Panc1 (cell line): ENCODE measurements around the gene METTL25B. TPM values are rescaled to one million over a fixed set of nuclear protein-coding genes. Genes with fewer than 3 reads are reported as not detected.
A peak's percentile ranks its signal among the peaks of the same experiment; 100 is the strongest.

ENCODE experiments used
- ATAC-seq: fragments of 200-7000 bp; cut with Tn5 transposase; 2 replicates; pipeline ENCODE4 v1.9.1; 2020; ENCODE audit warnings: mild to moderate bottlenecking, moderate library complexity
- BruUV-seq: library from RNA; stranded (reverse); fragments of 400-500 nt; replicated peaks from 2 replicates; lab custom pipeline; 2021; lab: Mats Ljungman, UMichigan
- CTCF ChIA-PET: fragments of 300-600 bp; sonication (Branson Sonifier 250); formaldehyde crosslinking; loops from one replicate; lab custom pipeline; 2022; ENCODE audit warnings: antibody characterized with exemption; lab: Charles Lee
- POLR2A ChIA-PET: fragments of 300-600 bp; sonication (Branson Sonifier 250); formaldehyde crosslinking; loops from one replicate; lab custom pipeline; 2022; ENCODE audit warnings: antibody characterized with exemption; lab: Charles Lee
- DNase-seq: peaks from one replicate; pipeline ENCODE4 v3.0.0-alpha.2; 2010; ENCODE audit warnings: low read depth, low spot score
- H3K27ac ChIP-seq: 2 replicates; pipeline ENCODE4 v1.5.1; 2011; ENCODE audit warnings: mild to moderate bottlenecking, low read length, inconsistent platforms
- H3K27me3 ChIP-seq: fragments of 200-500 bp; sonication (Bioruptor generic); 2 replicates; pipeline ENCODE4 v1.6.0; 2014; ENCODE audit warnings: low read length, inconsistent platforms; ENCODE audit not compliant: control insufficient read depth, insufficient read depth
- H3K36me3 ChIP-seq: fragments of 200-500 bp; sonication (Bioruptor generic); 2 replicates; pipeline ENCODE4 v1.5.1; 2014; ENCODE audit warnings: inconsistent platforms, mild to moderate bottlenecking, low read length, moderate library complexity; ENCODE audit not compliant: control insufficient read depth, insufficient read depth
- H3K4me1 ChIP-seq: 2 replicates; pipeline ENCODE4 v1.5.1; 2011; ENCODE audit warnings: inconsistent platforms, mild to moderate bottlenecking, low read length, moderate library complexity; ENCODE audit not compliant: control insufficient read depth, insufficient read depth
- H3K4me3 ChIP-seq, 2 experiments: 2 replicates each; pipeline ENCODE4 v1.5.1; 2011 to 2012; ENCODE audit warnings: low read depth in 2 of 2, low read length in 2 of 2, mild to moderate bottlenecking in 2 of 2, inconsistent platforms in 1 of 2, moderate library complexity in 1 of 2
- H3K9me3 ChIP-seq: fragments of 200-500 bp; sonication (Bioruptor generic); 2 replicates; pipeline ENCODE4 v1.5.1; 2014; ENCODE audit warnings: low read depth, mild to moderate bottlenecking, inconsistent platforms, low read length, moderate library complexity; ENCODE audit not compliant: control insufficient read depth, insufficient read depth
- POLR2AphosphoS5 ChIP-seq: IDR thresholded peaks from 2 replicates; pipeline ENCODE4 v1.6.1; 2012; ENCODE audit warnings: mild to moderate bottlenecking, low read depth, low read length, moderate library complexity
- SIN3A ChIP-seq: IDR thresholded peaks from 2 replicates; pipeline ENCODE4 v1.6.1; 2012; ENCODE audit warnings: low read depth, mild to moderate bottlenecking, low read length, moderate library complexity, borderline replicate concordance; ENCODE audit not compliant: insufficient read depth
- TCF7L2 ChIP-seq: IDR thresholded peaks from 2 replicates; pipeline ENCODE4 v1.6.1; 2011; ENCODE audit warnings: mild to moderate bottlenecking, low read depth, low read length, inconsistent platforms
- in situ Hi-C: cut with HindIII; loops from 2 replicates; pipeline ENCODE4 v1.10.0; 2016; ENCODE audit warnings: low sequenced_read_pairs, low pct_unique_long_range_greater_than_20kb
- intact Hi-C: fragments of 100-400 bp; cut with micrococcal nuclease; formaldehyde crosslinking; loops from one replicate; pipeline ENCODE4 v1.10.0; 2022; ENCODE audit not compliant: unreplicated experiment
- total RNA-seq: library from RNA; stranded (reverse); gene quantifications from one replicate; pipeline ENCODE4 v1.2.1, GENCODE V29; 2021; ENCODE audit not compliant: unreplicated experiment
- TF ChIP-seq, protein P1 (sequence below), 2 experiments: IDR thresholded peaks; 2 replicates each; pipeline ENCODE4 v1.6.1; 2011 to 2012; ENCODE audit warnings: low read depth in 2 of 2, control low read depth in 1 of 2, low read length in 1 of 2, mild to moderate bottlenecking in 1 of 2, moderate library complexity in 1 of 2; ENCODE audit not compliant: insufficient read depth in 1 of 2
- TF ChIP-seq, protein P2 (sequence below): fragments of 450-650 bp; IDR thresholded peaks from 2 replicates; pipeline ENCODE4 v1.5.1; 2017; ENCODE audit warnings: mild to moderate bottlenecking

METTL25B gene
- total RNA-seq, 1 experiment from 2014 or later = 32.8 TPM

DNA sequence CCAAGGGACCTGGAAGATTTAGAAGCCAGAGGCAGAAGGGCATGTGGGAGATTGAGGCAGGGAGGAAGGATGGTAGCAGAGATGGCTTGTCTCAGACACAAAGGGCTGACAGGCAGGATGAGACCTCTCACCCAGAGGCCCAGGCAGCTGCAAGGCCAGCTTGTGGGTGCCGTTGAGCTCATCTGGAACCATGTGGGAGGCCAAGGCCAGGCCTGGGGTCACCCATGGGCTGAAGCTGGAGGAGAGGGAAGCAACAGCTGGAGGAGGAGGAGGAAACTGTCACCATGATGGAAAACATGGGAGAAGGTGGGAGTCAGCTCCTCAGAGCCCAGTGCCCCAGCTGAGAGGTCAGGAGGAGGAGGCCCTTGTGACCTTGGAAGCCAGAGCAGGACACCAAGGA is 29.3 kb upstream of the METTL25B start:
- no peaks in the 10 kb centered on the region for H3K9me3 ChIP-seq
- peak overlapping the region; percentile 41 for H3K27ac ChIP-seq
- BruUV-seq = no TSS peak
- ChIA-PET CTCF (interaction anchor here (0.6 to 2.3 kb wide), 2 partner anchors 10 to 37 kb away, joined by 3 to 13 read pairs; no protein-coding TSS in a partner anchor), POLR2A (no interaction called here)
- TF ChIP-seq, protein P1, sequence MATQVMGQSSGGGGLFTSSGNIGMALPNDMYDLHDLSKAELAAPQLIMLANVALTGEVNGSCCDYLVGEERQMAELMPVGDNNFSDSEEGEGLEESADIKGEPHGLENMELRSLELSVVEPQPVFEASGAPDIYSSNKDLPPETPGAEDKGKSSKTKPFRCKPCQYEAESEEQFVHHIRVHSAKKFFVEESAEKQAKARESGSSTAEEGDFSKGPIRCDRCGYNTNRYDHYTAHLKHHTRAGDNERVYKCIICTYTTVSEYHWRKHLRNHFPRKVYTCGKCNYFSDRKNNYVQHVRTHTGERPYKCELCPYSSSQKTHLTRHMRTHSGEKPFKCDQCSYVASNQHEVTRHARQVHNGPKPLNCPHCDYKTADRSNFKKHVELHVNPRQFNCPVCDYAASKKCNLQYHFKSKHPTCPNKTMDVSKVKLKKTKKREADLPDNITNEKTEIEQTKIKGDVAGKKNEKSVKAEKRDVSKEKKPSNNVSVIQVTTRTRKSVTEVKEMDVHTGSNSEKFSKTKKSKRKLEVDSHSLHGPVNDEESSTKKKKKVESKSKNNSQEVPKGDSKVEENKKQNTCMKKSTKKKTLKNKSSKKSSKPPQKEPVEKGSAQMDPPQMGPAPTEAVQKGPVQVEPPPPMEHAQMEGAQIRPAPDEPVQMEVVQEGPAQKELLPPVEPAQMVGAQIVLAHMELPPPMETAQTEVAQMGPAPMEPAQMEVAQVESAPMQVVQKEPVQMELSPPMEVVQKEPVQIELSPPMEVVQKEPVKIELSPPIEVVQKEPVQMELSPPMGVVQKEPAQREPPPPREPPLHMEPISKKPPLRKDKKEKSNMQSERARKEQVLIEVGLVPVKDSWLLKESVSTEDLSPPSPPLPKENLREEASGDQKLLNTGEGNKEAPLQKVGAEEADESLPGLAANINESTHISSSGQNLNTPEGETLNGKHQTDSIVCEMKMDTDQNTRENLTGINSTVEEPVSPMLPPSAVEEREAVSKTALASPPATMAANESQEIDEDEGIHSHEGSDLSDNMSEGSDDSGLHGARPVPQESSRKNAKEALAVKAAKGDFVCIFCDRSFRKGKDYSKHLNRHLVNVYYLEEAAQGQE (IDR thresholded peaks at IDR 0.05; ENCODE audit: insufficient read depth in 1 of 2, low read depth in 2 of 2, low read length in 1 of 2) = no peak
- TF ChIP-seq POLR2AphosphoS5 = peak; percentile 21; the same call in 1 of the 2 replicates
- no peak for TF ChIP-seq SIN3A
- TF ChIP-seq, protein P2, sequence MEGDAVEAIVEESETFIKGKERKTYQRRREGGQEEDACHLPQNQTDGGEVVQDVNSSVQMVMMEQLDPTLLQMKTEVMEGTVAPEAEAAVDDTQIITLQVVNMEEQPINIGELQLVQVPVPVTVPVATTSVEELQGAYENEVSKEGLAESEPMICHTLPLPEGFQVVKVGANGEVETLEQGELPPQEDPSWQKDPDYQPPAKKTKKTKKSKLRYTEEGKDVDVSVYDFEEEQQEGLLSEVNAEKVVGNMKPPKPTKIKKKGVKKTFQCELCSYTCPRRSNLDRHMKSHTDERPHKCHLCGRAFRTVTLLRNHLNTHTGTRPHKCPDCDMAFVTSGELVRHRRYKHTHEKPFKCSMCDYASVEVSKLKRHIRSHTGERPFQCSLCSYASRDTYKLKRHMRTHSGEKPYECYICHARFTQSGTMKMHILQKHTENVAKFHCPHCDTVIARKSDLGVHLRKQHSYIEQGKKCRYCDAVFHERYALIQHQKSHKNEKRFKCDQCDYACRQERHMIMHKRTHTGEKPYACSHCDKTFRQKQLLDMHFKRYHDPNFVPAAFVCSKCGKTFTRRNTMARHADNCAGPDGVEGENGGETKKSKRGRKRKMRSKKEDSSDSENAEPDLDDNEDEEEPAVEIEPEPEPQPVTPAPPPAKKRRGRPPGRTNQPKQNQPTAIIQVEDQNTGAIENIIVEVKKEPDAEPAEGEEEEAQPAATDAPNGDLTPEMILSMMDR = no peak
- no peak for TF ChIP-seq TCF7L2
- no peak for DNase-seq
- H3K27me3 ChIP-seq = no peaks in the 10 kb centered on the region
- ATAC-seq = no peak
- H3K36me3 ChIP-seq = no peaks in the 10 kb centered on the region
- in situ Hi-C loops (no loop called here), intact Hi-C loops (loop anchor here (10.0 kb wide), 1 partner anchor 166 kb away; the partner anchor contains the start of gene NTRK1)
- no peak overlapping the region for H3K4me3 ChIP-seq
- peaks cover 77% of the 10 kb centered on the region for H3K4me1 ChIP-seq

DNA sequence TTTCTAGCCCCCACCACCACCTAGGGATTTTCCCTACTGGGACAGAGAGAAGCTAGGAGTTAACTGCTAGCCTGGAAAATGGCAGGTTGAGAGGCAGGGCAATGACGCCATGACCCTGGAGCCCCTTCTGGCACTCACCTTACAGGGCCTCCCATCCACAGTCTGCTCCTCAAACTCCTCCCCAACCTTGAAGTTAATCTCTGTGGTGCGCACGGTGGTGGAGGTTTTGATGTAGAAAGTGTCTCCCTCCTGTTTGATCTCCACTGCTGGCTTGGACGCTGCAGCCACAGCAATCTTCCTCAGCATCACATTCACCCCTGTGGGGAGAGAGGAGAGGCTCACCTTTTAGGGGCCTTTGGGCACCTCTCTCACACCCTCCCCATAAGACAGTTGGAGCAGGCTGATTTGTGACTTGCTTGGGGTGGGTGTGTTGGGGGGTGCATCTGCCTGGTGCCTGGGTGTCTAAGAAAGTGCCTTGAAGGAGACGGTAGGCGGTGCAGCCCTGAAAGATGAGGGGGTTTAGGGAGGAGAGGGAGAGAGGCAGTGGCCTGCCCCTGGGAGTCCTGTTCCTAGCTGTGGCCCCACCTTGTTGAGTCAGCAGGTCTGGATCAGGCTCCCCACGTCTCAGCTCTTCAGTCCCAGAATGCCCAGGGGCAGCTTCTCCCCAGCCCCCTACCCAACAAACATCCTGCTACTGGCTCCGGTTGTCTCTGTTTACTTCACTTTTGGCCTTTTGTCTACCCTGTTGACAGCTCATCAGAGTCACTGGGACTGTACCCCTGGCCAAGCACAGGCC is 27.3 kb upstream of the METTL25B start:
- H3K4me3 ChIP-seq = peak overlapping the region; percentile 34 to 82
- ChIA-PET CTCF (interaction anchor here (0.5 to 4.6 kb wide), 2 partner anchors 11 to 92 kb away, joined by 4 to 42 read pairs; no protein-coding TSS in a partner anchor), POLR2A (interaction anchor here (0.5 kb wide), 1 partner anchor 18 kb away, joined by 13 read pairs; no protein-coding TSS in a partner anchor)
- ATAC-seq = no peak
- intact Hi-C loops = no loop called here
- no peaks in the 10 kb centered on the region; the same call in 1 of the 2 replicates for H3K36me3 ChIP-seq
- in situ Hi-C loops = no loop called here
- H3K27me3 ChIP-seq = no peaks in the 10 kb centered on the region
- BruUV-seq = no TSS peak
- peak overlapping the region; percentile 62 for H3K27ac ChIP-seq
- DNase-seq = no peak
- H3K9me3 ChIP-seq = no peaks in the 10 kb centered on the region
- TF ChIP-seq SIN3A (no peak), POLR2AphosphoS5 (no peak), TCF7L2 (no peak)
- TF ChIP-seq, protein P2 = no peak
- TF ChIP-seq, protein P1 (IDR thresholded peaks at IDR 0.05; ENCODE audit: insufficient read depth in 1 of 2, low read depth in 2 of 2, low read length in 1 of 2) = no peak
- H3K4me1 ChIP-seq = peaks cover 70% of the 10 kb centered on the region
